ENCODE data around the gene EIF4EBP3.

EIF4EBP3 gene

GRCh38 chr5:140557136-140557805 lies 9.8 kb downstream of the EIF4EBP3 start, which contains the start of gene SRA1:
Gene SRA1 (minus strand): TSS chr5:140557473. CDS start chr5:140557452, 21 bp downstream.
- peak; percentile 96 for DNase-seq (ENCODE audit: low spot score)

GRCh38 chr5:140557965-140558364 lies 10.5 kb downstream of the EIF4EBP3 start:
- no peak for DNase-seq (ENCODE audit: low spot score)

DNA sequence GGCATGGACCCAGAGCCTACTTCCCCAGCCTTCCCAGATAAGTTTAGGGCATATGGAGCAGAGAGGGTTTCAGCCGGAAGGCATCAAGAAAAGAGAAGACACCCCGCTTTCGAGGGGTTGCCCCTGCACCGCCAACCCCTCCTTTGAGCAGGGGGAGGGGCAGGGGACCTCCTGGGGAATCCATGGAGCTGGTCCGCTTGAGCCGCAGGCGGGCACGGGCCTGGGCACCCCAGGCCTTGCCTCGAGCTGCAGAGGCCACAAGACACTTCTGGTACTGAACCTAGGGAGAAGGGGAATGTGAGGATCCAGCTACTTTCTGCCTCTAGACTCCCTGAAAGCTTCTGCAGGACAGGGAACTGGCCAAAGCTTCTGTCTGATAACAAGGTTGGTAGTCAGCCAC lies 11.1 kb downstream of the EIF4EBP3 start:
- no peak for DNase-seq (ENCODE audit: low spot score)

- DNase-seq (ENCODE audit: low spot score): no peak
Measured at GRCh38 chr5:140560227-140560626, 12.8 kb downstream of the EIF4EBP3 start.

- no peak for DNase-seq (ENCODE audit: low spot score)
Measured at GRCh38 chr5:140561753-140562523, 14.5 kb downstream of the EIF4EBP3 start.

GRCh38 chr5:140563596-140563995 lies 16.1 kb downstream of the EIF4EBP3 start:
- no peak for DNase-seq (ENCODE audit: low spot score)

- peak; percentile 98 for DNase-seq (ENCODE audit: low spot score)
Measured at GRCh38 chr5:140564196-140565023, 16.9 kb downstream of the EIF4EBP3 start, which contains the start of the genes APBB3 and SLC35A4. Gene APBB3 (minus strand): TSS chr5:140564598. CDS start chr5:140564245, 353 bp downstream. Gene SLC35A4 (plus strand): TSS chr5:140564828. CDS start chr5:140567170, 2,342 bp downstream.

GRCh38 chr5:140565024-140565779 lies 17.7 kb downstream of the EIF4EBP3 start:
- no peak for DNase-seq (ENCODE audit: low spot score)

DNA sequence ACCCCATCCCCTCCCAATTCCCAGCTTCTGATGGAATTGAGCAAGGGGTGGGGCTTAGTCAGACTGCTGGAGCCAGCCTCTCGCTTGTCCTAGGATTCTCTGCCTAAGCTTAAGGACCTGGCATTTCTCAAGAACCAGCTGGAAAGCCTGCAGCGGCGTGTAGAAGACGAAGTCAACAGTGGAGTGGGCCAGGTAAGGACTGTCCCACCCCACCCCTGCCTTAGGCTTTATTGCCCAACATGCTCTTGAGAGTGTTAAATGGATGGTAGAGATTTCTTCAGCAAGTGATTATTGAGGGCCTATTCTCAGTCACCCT lies 18.3 kb downstream of the EIF4EBP3 start:
- DNase-seq (ENCODE audit: low spot score): no peak

DNA sequence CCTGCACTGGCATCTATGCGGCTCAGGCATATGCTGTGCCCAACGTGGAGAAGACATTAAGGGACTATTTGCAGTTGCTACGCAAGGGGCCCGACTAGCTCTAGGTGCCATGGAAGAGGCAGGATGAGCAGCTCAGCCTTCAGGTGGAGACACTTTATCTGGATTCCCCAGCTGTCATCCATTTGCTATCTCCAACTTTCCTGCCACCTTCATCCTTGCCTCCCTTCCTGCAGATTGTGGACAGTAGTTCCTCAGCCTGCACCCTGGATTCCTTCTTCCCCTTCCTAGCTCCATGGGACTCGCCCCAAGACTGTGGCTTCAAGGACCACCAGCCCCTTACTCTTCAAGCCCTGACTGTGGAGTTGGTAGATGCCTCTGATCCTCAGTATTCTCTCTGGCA lies 19.2 kb downstream of the EIF4EBP3 start:
- DNase-seq (ENCODE audit: low spot score): no peak

- no peak for DNase-seq (ENCODE audit: low spot score)
Measured at GRCh38 chr5:140567136-140567818, 19.8 kb downstream of the EIF4EBP3 start.

DNA sequence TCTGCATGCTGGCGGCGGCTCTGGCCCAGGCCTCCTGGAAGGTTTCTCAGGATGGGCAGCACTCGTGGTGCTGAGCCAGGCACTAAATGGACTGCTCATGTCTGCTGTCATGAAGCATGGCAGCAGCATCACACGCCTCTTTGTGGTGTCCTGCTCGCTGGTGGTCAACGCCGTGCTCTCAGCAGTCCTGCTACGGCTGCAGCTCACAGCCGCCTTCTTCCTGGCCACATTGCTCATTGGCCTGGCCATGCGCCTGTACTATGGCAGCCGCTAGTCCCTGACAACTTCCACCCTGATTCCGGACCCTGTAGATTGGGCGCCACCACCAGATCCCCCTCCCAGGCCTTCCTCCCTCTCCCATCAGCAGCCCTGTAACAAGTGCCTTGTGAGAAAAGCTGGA lies 20.4 kb downstream of the EIF4EBP3 start:
- DNase-seq (ENCODE audit: low spot score): no peak

DNA sequence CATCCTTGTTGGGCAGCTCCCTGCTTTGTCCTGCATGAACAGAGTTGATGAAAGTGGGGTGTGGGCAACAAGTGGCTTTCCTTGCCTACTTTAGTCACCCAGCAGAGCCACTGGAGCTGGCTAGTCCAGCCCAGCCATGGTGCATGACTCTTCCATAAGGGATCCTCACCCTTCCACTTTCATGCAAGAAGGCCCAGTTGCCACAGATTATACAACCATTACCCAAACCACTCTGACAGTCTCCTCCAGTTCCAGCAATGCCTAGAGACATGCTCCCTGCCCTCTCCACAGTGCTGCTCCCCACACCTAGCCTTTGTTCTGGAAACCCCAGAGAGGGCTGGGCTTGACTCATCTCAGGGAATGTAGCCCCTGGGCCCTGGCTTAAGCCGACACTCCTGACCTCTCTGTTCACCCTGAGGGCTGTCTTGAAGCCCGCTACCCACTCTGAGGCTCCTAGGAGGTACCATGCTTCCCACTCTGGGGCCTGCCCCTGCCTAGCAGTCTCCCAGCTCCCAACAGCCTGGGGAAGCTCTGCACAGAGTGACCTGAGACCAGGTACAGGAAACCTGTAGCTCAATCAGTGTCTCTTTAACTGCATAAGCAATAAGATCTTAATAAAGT lies 21.1 kb downstream of the EIF4EBP3 start:
- no peak for DNase-seq (ENCODE audit: low spot score)

GRCh38 chr5:140569197-140569596 lies 21.7 kb downstream of the EIF4EBP3 start:
- DNase-seq (ENCODE audit: low spot score): no peak

- DNase-seq (ENCODE audit: low spot score): no peak
Measured at GRCh38 chr5:140570058-140570457, 22.6 kb downstream of the EIF4EBP3 start.

DNA sequence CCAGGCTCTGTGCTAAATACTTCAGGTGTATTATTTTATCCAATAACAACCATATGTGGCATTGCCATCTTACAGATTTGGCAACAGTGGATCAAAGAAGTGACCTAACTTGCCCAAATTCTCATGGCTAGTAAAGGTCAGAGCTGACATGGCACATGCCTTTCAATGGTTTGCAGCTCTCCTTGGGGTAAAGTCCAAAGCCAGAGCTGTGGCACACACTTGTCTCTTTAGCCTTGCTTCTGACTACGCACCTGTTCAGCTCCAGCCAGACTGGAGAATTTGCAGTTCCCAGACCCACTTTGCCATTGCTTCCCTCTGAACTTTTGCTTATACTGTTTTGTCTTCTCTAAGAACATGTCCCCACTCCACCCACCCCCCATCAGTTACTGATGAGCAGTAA lies 23.0 kb downstream of the EIF4EBP3 start:
- DNase-seq (ENCODE audit: low spot score): no peak

DNA sequence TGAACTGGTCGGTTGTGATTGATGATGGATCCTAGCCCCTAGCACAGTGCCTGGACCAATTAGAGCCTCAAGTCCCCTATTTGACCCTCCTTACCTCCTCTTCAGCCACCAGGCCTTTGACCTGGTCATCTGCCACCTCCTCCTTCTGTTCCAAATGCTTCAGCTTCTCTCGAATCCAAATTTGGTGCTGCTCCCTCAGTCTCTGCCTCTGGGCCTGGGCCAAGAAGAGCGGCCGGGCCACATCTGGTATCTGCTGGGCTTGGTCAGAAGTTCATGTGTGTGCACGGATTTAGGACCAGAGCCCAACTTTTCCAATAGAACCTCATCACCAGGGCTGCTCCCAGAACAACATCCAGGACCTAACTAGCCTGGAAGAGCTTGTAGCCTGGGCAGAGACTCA lies 23.6 kb downstream of the EIF4EBP3 start:
- no peak for DNase-seq (ENCODE audit: low spot score)

- no peak for DNase-seq (ENCODE audit: low spot score)
Measured at GRCh38 chr5:140573683-140574082, 26.2 kb downstream of the EIF4EBP3 start.

DNA sequence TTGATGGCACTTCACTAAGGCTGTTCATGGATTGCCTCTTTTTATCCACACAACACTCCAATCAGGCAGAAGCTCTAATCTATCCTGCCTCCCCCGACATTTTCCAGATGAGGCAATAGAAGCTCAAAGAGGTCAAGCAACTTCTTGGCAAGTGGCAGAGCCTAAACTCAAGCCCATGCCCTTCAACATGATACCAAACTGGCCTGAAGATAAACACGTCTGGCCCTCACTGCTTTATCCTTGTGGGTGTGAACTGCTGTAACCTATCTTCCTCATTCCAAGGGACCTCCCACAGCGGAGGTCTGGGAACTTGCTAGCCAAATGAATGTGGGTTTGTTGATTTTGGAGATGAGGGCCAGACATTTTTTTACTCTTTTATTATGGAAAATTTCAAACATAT lies 26.7 kb downstream of the EIF4EBP3 start:
- DNase-seq (ENCODE audit: low spot score): no peak

GRCh38 chr5:140575309-140575708 lies 27.8 kb downstream of the EIF4EBP3 start:
- DNase-seq (ENCODE audit: low spot score): no peak

DNA sequence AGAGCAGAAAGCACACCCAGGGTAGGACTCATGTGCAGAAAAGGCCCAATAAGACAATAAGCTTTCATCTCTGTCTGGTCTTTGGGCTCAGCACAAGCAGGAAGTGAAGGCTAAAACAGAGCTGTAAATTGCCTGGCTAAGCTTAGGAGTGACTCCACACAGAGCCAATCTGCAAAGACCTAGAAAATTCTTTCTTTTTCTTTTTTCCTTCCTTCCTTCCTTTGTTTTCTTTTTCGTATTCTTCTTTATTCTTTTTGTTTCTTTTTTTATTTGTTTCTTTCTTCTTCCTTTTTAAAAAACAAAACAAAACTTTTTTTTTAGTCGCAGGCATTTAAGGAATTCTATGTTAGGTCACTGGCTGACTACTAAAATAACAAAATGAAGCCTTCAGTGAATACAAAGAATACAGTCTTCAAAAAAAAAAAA lies 29.3 kb downstream of the EIF4EBP3 start:
- DNase-seq (ENCODE audit: low spot score): no peak

Measured in hepatic stellate cell (primary cell).